H9 (cell line): ENCODE data around the gene SPAG5. TPM values are rescaled to one million over a fixed set of nuclear protein-coding genes. Genes with fewer than 3 reads are reported as not detected.

Experiments
- DNase-seq: peaks from one replicate; pipeline ENCODE4 v3.0.0-alpha.2; 2017
- H2AFZ ChIP-seq: one replicate; pipeline ENCODE4 v1.6.1; 2013; ENCODE audit warnings: mild to moderate bottlenecking, low read length, control low read depth, moderate library complexity
- H2AK5ac ChIP-seq: 2 replicates; pipeline ENCODE4 v1.6.1; 2013; ENCODE audit warnings: low read length, control low read depth, mixed read lengths; ENCODE audit not compliant: insufficient read length
- H2BK120ac ChIP-seq: one replicate; pipeline ENCODE4 v1.6.1; 2013; ENCODE audit warnings: low read depth, mild to moderate bottlenecking, low read length, control low read depth, inconsistent platforms; ENCODE audit not compliant: poor library complexity, severe bottlenecking
- H2BK12ac ChIP-seq: 2 replicates; pipeline ENCODE4 v1.6.1; 2013; ENCODE audit warnings: low read length, control low read depth, mixed read lengths, low read depth; ENCODE audit not compliant: insufficient read length
- H2BK15ac ChIP-seq: 2 replicates; pipeline ENCODE4 v1.6.1; 2013; ENCODE audit warnings: low read depth, low read length, control low read depth
- H2BK20ac ChIP-seq: one replicate; pipeline ENCODE4 v1.6.1; 2013; ENCODE audit warnings: low read depth, mild to moderate bottlenecking, low read length, control low read depth, inconsistent platforms; ENCODE audit not compliant: poor library complexity, severe bottlenecking
- H2BK5ac ChIP-seq: 2 replicates; pipeline ENCODE4 v1.6.1; 2013; ENCODE audit warnings: low read length, control low read depth, mixed read lengths; ENCODE audit not compliant: insufficient read length
- H3K14ac ChIP-seq: 2 replicates; pipeline ENCODE4 v1.6.1; 2013; ENCODE audit warnings: low read length, control low read depth; ENCODE audit not compliant: insufficient read depth
- H3K18ac ChIP-seq: 2 replicates; pipeline ENCODE4 v1.6.1; 2013; ENCODE audit warnings: low read depth, mild to moderate bottlenecking, mixed read lengths, low read length, control low read depth; ENCODE audit not compliant: insufficient read length
- H3K23ac ChIP-seq: 2 replicates; pipeline ENCODE4 v1.6.1; 2013; ENCODE audit warnings: low read length, control low read depth, mixed read lengths, low read depth; ENCODE audit not compliant: insufficient read length
- H3K23me2 ChIP-seq: 2 replicates; pipeline ENCODE4 v1.6.1; 2013; ENCODE audit warnings: low read depth, mild to moderate bottlenecking, mixed read lengths, low read length, control low read depth; ENCODE audit not compliant: insufficient read length, poor library complexity, severe bottlenecking
- H3K27ac ChIP-seq: 2 replicates; pipeline ENCODE4 v1.5.1; 2013; ENCODE audit warnings: low read length, control low read depth, mixed read lengths, low read depth; ENCODE audit not compliant: insufficient read length
- H3K27me3 ChIP-seq: 2 replicates; pipeline ENCODE4 v1.6.1; 2013; ENCODE audit warnings: low read length, control low read depth, inconsistent platforms; ENCODE audit not compliant: insufficient read depth
- H3K4ac ChIP-seq: 2 replicates; pipeline ENCODE4 v1.6.1; 2013; ENCODE audit warnings: low read depth, mild to moderate bottlenecking, control low read depth, inconsistent platforms, low read length, moderate library complexity
- H3K4me1 ChIP-seq: 2 replicates; pipeline ENCODE4 v1.6.1; 2013; ENCODE audit warnings: low read length, control low read depth, inconsistent platforms; ENCODE audit not compliant: insufficient read depth
- H3K4me2 ChIP-seq: 2 replicates; pipeline ENCODE4 v1.6.1; 2013; ENCODE audit warnings: low read length, control low read depth, mixed read lengths; ENCODE audit not compliant: insufficient read length, insufficient read depth
- H3K56ac ChIP-seq: 2 replicates; pipeline ENCODE4 v1.6.1; 2013; ENCODE audit warnings: low read depth, mild to moderate bottlenecking, mixed read lengths, low read length, control low read depth; ENCODE audit not compliant: insufficient read length
- H3K79me1 ChIP-seq: 2 replicates; pipeline ENCODE4 v1.6.1; 2013; ENCODE audit warnings: low read depth, mild to moderate bottlenecking, moderate library complexity, low read length, control low read depth, inconsistent platforms; ENCODE audit not compliant: insufficient read depth, poor library complexity, severe bottlenecking
- H3K79me2 ChIP-seq: 2 replicates; pipeline ENCODE4 v1.6.1; 2013; ENCODE audit warnings: low read length, control low read depth, inconsistent platforms; ENCODE audit not compliant: insufficient read depth
- H3K9ac ChIP-seq: 2 replicates; pipeline ENCODE4 v1.6.1; 2013; ENCODE audit warnings: low read length, control low read depth, mixed read lengths; ENCODE audit not compliant: insufficient read length; ENCODE audit errors: extremely low read depth
- H3K9me3 ChIP-seq: one replicate; pipeline ENCODE4 v1.6.1; 2013; ENCODE audit warnings: low read depth, low read length, inconsistent platforms; ENCODE audit not compliant: control insufficient read depth
- H3T11ph ChIP-seq: one replicate; pipeline ENCODE4 v1.6.1; 2013; ENCODE audit warnings: mild to moderate bottlenecking, low read length, control low read depth, inconsistent platforms
- H4K20me1 ChIP-seq: one replicate; pipeline ENCODE4 v1.6.1; 2013; ENCODE audit not compliant: control insufficient read depth, insufficient read length, insufficient read depth
- H4K5ac ChIP-seq: 2 replicates; pipeline ENCODE4 v1.6.1; 2013; ENCODE audit warnings: low read depth, mild to moderate bottlenecking, mixed read lengths, low read length, control low read depth; ENCODE audit not compliant: insufficient read length
- H4K8ac ChIP-seq: replicated peaks from 2 replicates; pipeline ENCODE4 v1.6.1; 2013; ENCODE audit warnings: low read length, control low read depth, mixed read lengths, low read depth; ENCODE audit not compliant: insufficient read length
- H4K91ac ChIP-seq: 2 replicates; pipeline ENCODE4 v1.6.1; 2013; ENCODE audit warnings: low read depth, mild to moderate bottlenecking, moderate library complexity, mixed read lengths, low read length, control low read depth; ENCODE audit not compliant: insufficient read length
- H3K27ac Mint-ChIP-seq, 3 experiments: 2 replicates in 2 of 3; 3 replicates in 1 of 3; pipeline ENCODE4 v1.8.0; 2020 to 2021; ENCODE audit warnings: mixed read lengths in 3 of 3, mild to moderate bottlenecking in 1 of 3, moderate library complexity in 1 of 3
- H3K27me3 Mint-ChIP-seq: 2 replicates; pipeline ENCODE4 v1.8.0; 2021; ENCODE audit warnings: low read depth, mild to moderate bottlenecking, moderate library complexity, mixed read lengths
- H3K36me3 Mint-ChIP-seq, 3 experiments: 2 replicates in 2 of 3; 3 replicates in 1 of 3; pipeline ENCODE4 v1.8.0; 2020 to 2021; ENCODE audit warnings: low read depth in 3 of 3, mixed read lengths in 3 of 3; ENCODE audit not compliant: insufficient read depth in 1 of 3
- H3K4me1 Mint-ChIP-seq, 2 experiments: 2 replicates each; pipeline ENCODE4 v1.8.0; 2020; ENCODE audit warnings: mixed read lengths in 2 of 2
- H3K4me3 Mint-ChIP-seq, 2 experiments: 2 replicates in 1 of 2; 3 replicates in 1 of 2; pipeline ENCODE4 v1.8.0; 2020 to 2021; ENCODE audit warnings: mild to moderate bottlenecking in 2 of 2, mixed read lengths in 2 of 2, moderate library complexity in 1 of 2
- H3K9me3 Mint-ChIP-seq, 2 experiments: 2 replicates in 1 of 2; 3 replicates in 1 of 2; pipeline ENCODE4 v1.8.0; 2020; ENCODE audit warnings: mild to moderate bottlenecking in 2 of 2, mixed read lengths in 2 of 2, moderate library complexity in 1 of 2
- CTCF ChIP-seq: fragments of 200-600 bp; sonication (generic); conservative IDR thresholded peaks from 3 replicates; pipeline ENCODE4 v1.8.0; 2021; ENCODE audit warnings: antibody characterized with exemption, mild to moderate bottlenecking
- WGBS: extraction: QIAGEN DNeasy Blood & Tissue Kit; methylation state at CpG from one replicate; pipeline ENCODE4 v1.1.7; 2013; ENCODE audit warnings: missing lambda C conversion rate, low lambda C conversion rate, mixed read lengths; ENCODE audit not compliant: insufficient read length; ENCODE audit errors: extremely low coverage; 5-methylcytosine and 5-hydroxymethylcytosine counted together
- total RNA-seq: library from RNA; stranded (reverse); gene quantifications from 2 replicates; pipeline ENCODE4 v1.2.1, GENCODE V29; 2021

The SPAG5 gene
- total RNA-seq, 1 experiment from 2014 or later: 122 TPM

GRCh38 chr17:28547096-28547622 lies 51.7 kb downstream of the SPAG5 start:
- Histone ChIP-seq H3K9ac (no peak overlapping the region), H2BK12ac (no peak overlapping the region), H4K20me1 (no peaks in the 10 kb centered on the region), H2BK15ac (no peak overlapping the region), H4K91ac (no peak overlapping the region), H3K27me3 (no peaks in the 10 kb centered on the region), H3T11ph (no peak overlapping the region), H3K14ac (no peak overlapping the region), H3K27ac (no peak overlapping the region), H4K5ac (no peak overlapping the region), H2BK20ac (no peak overlapping the region), H3K4ac (no peak overlapping the region), H3K23me2 (peaks cover 5% of the 10 kb centered on the region), H3K23ac (no peak overlapping the region), H3K4me2 (no peak overlapping the region), H3K79me1 (no peaks in the 10 kb centered on the region), H4K8ac (no peak overlapping the region), H3K79me2 (no peaks in the 10 kb centered on the region; the same call in 1 of the 2 replicates), H2BK5ac (no peak overlapping the region), H3K56ac (no peak overlapping the region), H2AK5ac (no peak overlapping the region), H3K18ac (no peak overlapping the region), H3K4me1 (peaks cover 8% of the 10 kb centered on the region; the same call in 1 of the 2 replicates), H2AFZ (no peak overlapping the region), H3K9me3 (no peaks in the 10 kb centered on the region), H2BK120ac (no peak overlapping the region)
- Mint-ChIP-seq H3K27ac (0 out of 7 replicates have a peak overlapping the region, but pooled peaks of 1 of the 3 experiments have one; percentile 75), H3K4me1 (peaks cover 35 to 63% of the 10 kb centered on the region in 2 experiments), H3K36me3 (peaks cover 2 to 6% (median 3%) of the 10 kb centered on the region in 3 experiments; a peak in 4 of 7 replicates), H3K4me3 (no peak overlapping the region), H3K27me3 (peaks cover 4% of the 10 kb centered on the region; the same call in 1 of the 2 replicates), H3K9me3 (no peaks in the 10 kb centered on the region)
- WGBS: no CpG with 5 or more reads among the region's 14 CpGs
- DNase-seq: no peak
- no peak for TF ChIP-seq CTCF
